GM10266 (cell line): ENCODE results near the gene PRKCB.

ENCODE experiments used
- DNase-seq: peaks from one replicate; pipeline ENCODE4 v3.0.0; 2012; ENCODE audit errors: extremely low spot score
- CTCF ChIP-seq: IDR thresholded peaks from 2 replicates; pipeline ENCODE4 v1.5.1; 2012; ENCODE audit warnings: mild to moderate bottlenecking, low read depth; ENCODE audit not compliant: control insufficient read depth, insufficient read depth; ENCODE audit errors: missing control alignments

The PRKCB gene

GRCh38 chr16:24049113-24049512 is 213.3 kb downstream of the PRKCB start:
- DNase-seq: no peak
- no peak for TF ChIP-seq CTCF

DNA sequence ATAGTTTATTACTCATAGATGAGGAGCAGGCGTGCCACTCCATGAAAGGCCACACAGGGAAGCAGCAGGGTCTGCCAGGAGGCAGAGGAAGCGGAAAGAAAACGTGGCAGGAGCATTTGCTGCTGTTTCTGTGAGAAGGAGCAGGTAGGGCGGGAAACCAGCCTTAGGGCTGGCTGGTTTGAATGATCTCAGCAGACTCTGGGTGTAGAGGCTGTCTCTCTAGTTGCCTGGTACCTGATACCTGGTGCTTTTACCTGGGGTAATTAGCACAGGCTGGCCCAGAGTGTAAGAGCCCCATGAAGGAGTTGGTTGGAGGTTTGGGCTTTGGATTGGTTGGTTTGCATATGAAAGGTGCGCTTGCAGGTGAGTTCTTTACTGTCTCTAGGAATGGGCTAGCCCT is 215.3 kb downstream of the PRKCB start:
- no peak for DNase-seq

DNA sequence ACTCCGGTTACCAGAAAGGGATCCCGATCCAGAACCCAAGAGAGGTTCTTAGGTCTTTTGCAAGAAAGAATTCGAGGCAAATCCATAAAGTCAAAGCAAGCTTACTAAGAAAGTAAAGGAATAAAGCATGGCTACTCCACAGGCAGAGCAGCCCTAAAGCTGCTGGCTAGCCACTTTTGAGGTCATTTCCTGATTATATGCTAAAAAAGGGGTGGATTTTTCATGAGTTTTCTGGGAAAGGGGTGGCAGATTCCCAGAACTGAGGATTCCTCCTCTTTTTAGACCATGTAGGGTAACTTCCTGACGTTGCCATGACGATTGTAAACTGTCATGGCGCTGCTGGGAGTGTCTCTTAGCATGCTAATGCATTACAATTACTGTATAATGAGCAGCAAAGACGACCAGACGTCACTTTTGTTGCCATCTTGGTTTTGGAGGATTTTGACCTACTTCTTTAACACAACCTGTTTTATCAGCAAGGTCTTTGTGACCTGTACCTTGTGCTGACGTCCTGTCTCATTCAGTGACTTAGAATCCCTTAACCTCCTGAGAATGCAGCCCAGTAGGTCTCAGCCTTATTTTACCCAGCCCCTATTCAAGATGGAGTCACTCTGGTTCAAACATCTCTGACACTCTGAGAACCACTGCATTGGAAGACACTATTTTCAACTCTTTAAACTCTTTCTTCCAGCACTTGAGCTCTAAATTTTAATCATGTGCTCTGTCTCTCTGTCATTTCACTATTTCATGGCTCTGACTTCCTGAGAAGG is 216.7 kb downstream of the PRKCB start:
- TF ChIP-seq CTCF: no peak
- DNase-seq: no peak

More for the DNA sequence above, 215.3 kb downstream of the PRKCB start:
- TF ChIP-seq CTCF: no peak

DNA sequence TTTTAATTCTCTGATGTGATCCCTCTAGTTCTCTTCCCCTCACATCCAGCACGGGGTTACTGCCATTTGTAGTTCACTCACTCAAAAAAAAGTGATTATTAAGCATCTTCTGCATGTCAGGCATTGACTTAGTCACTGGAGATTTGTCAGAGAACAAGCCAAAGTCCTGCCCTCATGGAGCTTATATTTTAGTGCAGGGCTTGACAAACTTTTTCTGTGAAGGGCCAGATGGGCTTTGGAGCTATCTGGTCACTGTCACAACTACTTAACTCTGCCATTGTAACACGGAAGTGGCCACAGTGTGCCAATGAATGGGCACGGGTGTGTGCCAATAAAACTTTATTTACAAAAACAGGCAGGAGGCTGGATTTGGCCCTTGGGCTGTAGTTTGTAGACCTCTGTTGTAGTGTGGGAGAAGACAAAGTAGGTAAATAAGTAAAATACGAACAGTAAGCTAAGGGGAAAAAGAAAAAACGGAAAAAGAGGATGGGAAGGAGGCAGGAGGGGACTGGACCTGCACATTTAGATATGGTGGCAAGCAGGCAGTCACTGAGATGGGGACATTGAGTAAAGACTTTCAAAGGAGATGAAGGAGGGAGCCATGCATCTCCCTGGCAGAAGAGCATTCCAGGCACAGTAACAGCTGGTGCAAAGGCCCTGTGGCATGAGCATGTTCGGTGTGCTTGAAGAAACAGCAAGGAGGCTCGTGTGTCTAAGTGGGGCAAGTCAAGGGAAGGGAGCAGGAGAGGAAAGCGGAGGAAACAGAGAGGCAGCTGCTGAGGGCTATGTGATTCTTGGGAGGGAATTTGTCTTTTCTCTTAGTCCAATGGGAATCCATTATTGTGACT is 217.5 kb downstream of the PRKCB start:
- no peak for TF ChIP-seq CTCF

DNA sequence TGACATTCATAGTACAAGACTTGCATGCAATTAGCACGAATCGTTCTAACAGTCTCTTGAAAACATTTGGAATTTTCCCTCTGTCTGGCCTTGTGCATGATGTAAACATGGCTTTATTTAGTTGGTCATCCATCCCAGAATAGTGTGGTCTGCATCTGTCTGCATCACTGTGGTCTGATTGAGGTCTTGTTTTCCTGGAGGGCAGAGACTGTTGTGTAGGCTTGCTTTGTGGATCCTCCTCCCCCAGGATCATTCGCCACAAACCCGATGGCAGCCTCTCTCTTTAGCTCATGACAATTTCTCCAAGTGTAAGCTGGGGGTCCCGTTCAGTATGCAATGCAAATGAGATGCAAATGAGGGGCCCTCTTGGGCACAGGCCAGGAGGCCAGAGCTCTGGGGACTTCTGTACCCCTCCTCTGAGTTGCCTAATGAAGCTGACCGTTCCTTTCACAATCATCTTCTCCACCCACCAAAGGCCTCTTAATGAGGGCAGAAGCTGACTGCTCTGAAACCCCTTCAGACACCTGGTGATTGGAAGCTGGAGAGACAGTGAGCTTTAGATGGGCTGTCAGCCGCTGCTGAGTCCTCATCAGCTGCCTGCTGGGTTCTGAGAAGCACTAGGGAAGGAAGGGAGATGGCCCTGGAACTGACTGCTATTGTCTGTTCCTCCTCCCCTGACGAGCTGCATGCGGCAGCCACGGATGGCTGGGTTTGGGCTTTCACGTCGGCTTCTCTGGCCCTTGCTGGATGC is 219.1 kb downstream of the PRKCB start:
- TF ChIP-seq CTCF: no peak

More for the DNA sequence above, 217.5 kb downstream of the PRKCB start:
- no peak for DNase-seq

GRCh38 chr16:24062270-24062817 is 226.6 kb downstream of the PRKCB start:
- no peak for DNase-seq
- TF ChIP-seq CTCF: no peak

More for the DNA sequence above, 219.1 kb downstream of the PRKCB start:
- no peak for DNase-seq
